K562 (cell line): ENCODE data around the gene RET. TPM values are rescaled to one million over a fixed set of nuclear protein-coding genes. Genes with fewer than 3 reads are reported as not detected.

ENCODE experiments used
- ATAC-seq: fragments of 200-7000 bp; cut with Tn5 transposase; 3 replicates; pipeline ENCODE4 v1.9.1; 2020; ENCODE audit warnings: moderate library complexity
- BruUV-seq: library from RNA; stranded (reverse); fragments of 400-500 nt; replicated peaks from 2 replicates; lab custom pipeline; 2021; lab: Mats Ljungman, UMichigan
- CTCF ChIA-PET: fragments of 300-600 bp; formaldehyde crosslinking; extraction: SDS; loops from one replicate; lab custom pipeline; 2021; ENCODE audit warnings: low intra/inter-chr PET ratio; lab: Yijun Ruan, JAX
- POLR2A ChIA-PET: fragments of 300-600, 350-650 bp; sonication (Branson Sonifier 250); formaldehyde crosslinking; extraction: SDS; loops from one replicate; lab custom pipeline; 2021; ENCODE audit warnings: antibody characterized with exemption, inconsistent platforms; lab: Yijun Ruan, JAX
- DNase-seq, 4 experiments: peaks; one replicate each; pipeline versions ENCODE4 v3.0.0 to v3.0.0-alpha.2; 2011 to 2018; ENCODE audit warnings: low spot score in 3 of 4, mixed read lengths in 3 of 4; ENCODE audit errors: extremely low read depth in 1 of 4
- FAIRE-seq: peaks from 2 replicates; lab custom pipeline; 2011; peaks lifted over from hg19 to GRCh38; lab: Jason Lieb, UNC
- H2AFZ ChIP-seq: 2 replicates; pipeline ENCODE4 v1.6.0; 2011; ENCODE audit warnings: low read depth, low read length, control low read depth, inconsistent platforms
- H3K27ac ChIP-seq: fragments of 200-600 bp; 3 replicates; pipeline ENCODE4 v1.8.0; 2011; ENCODE audit warnings: low read depth, mild to moderate bottlenecking, control low read depth, inconsistent platforms, low read length, moderate library complexity, mixed read lengths; ENCODE audit errors: extremely low read depth
- H3K27me3 ChIP-seq, 2 experiments: fragments of 300-600 bp in 1 of 2; 2 replicates in 1 of 2; 3 replicates in 1 of 2; pipeline versions ENCODE4 v1.6.0 to v1.8.0; 2011; ENCODE audit warnings: inconsistent platforms in 2 of 2, low read length in 2 of 2, mild to moderate bottlenecking in 1 of 2, mixed read lengths in 1 of 2, moderate library complexity in 1 of 2; ENCODE audit not compliant: control insufficient read depth in 2 of 2, insufficient read depth in 2 of 2
- H3K36me3 ChIP-seq: fragments of 300-600 bp; 3 replicates; pipeline ENCODE4 v1.8.0; 2011; ENCODE audit warnings: mild to moderate bottlenecking, low read length, inconsistent platforms; ENCODE audit not compliant: control insufficient read depth, insufficient read depth
- H3K4me1 ChIP-seq, 2 experiments: fragments of 200-600 bp in 1 of 2; replicated peaks in 1 of 2; 2 replicates in 1 of 2; 3 replicates in 1 of 2; pipeline versions ENCODE4 v1.5.1 to v1.8.0; 2011; ENCODE audit warnings: inconsistent platforms in 2 of 2, low read length in 2 of 2, mild to moderate bottlenecking in 1 of 2, mixed read lengths in 1 of 2, moderate library complexity in 1 of 2; ENCODE audit not compliant: control insufficient read depth in 2 of 2, insufficient read depth in 2 of 2
- H3K4me2 ChIP-seq: 2 replicates; pipeline ENCODE4 v1.6.1; 2011; ENCODE audit warnings: low read length, control low read depth, inconsistent platforms, mixed read lengths; ENCODE audit not compliant: insufficient read depth
- H3K4me3 ChIP-seq: fragments of 200-600 bp; sonication (generic), shearing (Covaris generic); 2 replicates; pipeline ENCODE4 v1.5.1; 2016; ENCODE audit warnings: control low read depth, inconsistent platforms
- H3K79me2 ChIP-seq: fragments of 200-600 bp; 3 replicates; pipeline ENCODE4 v1.8.0; 2011; ENCODE audit warnings: low read length, inconsistent platforms; ENCODE audit not compliant: control insufficient read depth, insufficient read depth
- H3K9ac ChIP-seq, 2 experiments: 2 replicates each; pipeline versions ENCODE4 v1.6.0 to v1.6.1; 2011; ENCODE audit warnings: low read depth in 2 of 2, low read length in 2 of 2, control low read depth in 1 of 2, inconsistent platforms in 1 of 2, mild to moderate bottlenecking in 1 of 2, mixed read lengths in 1 of 2; ENCODE audit not compliant: insufficient read depth in 1 of 2
- H3K9me1 ChIP-seq: one replicate; pipeline ENCODE4 v1.6.0; 2011; ENCODE audit warnings: inconsistent platforms, mild to moderate bottlenecking, low read length, moderate library complexity; ENCODE audit not compliant: control insufficient read depth, insufficient read depth
- H3K9me3 ChIP-seq: replicated peaks from 2 replicates; pipeline ENCODE4 v1.5.1; 2011; ENCODE audit warnings: low read depth, low read length, inconsistent platforms; ENCODE audit not compliant: control insufficient read depth, insufficient read depth
- H4K20me1 ChIP-seq: replicated peaks from 2 replicates; pipeline ENCODE4 v1.6.1; 2011; ENCODE audit warnings: low read length, inconsistent platforms, mixed read lengths; ENCODE audit not compliant: control insufficient read depth, insufficient read depth
- CBX3 ChIP-seq, 2 experiments: IDR thresholded peaks; 1 replicate in 1 of 2; 2 replicates in 1 of 2; pipeline ENCODE4 v1.6.1; 2012; ENCODE audit warnings: inconsistent platforms in 2 of 2, low read length in 2 of 2, borderline replicate concordance in 1 of 2, control low read depth in 1 of 2
- CREB3L1 ChIP-seq: fragments of 450-650 bp; IDR thresholded peaks from 2 replicates; pipeline ENCODE4 v1.6.1; 2014; ENCODE audit warnings: low read depth, mild to moderate bottlenecking, moderate library complexity, borderline replicate concordance
- ELK1 ChIP-seq: sonication (generic); formaldehyde crosslinking; IDR thresholded peaks from 2 replicates; pipeline ENCODE4 v1.8.1; 2022; ENCODE audit warnings: missing genetic modification reagents
- PML ChIP-seq: IDR thresholded peaks from 2 replicates; pipeline ENCODE4 v1.6.1; 2012; ENCODE audit warnings: low read length, inconsistent platforms
- SNIP1 ChIP-seq: fragments of 450-650 bp; IDR thresholded peaks from 2 replicates; pipeline ENCODE4 v1.7.1; 2017; ENCODE audit warnings: low read depth, mild to moderate bottlenecking
- ZNF780A ChIP-seq: fragments of 250-450 bp; sonication (Bioruptor Pico); IDR thresholded peaks from 2 replicates; pipeline ENCODE4 v1.5.0; 2021; ENCODE audit warnings: mild to moderate bottlenecking
- WGBS: fragments of 100-300 bp; shearing (Covaris generic); methylation state at CpG from one replicate; pipeline ENCODE4 v1.1.6; 2016; ENCODE audit warnings: low coverage, mixed read lengths; ENCODE audit not compliant: insufficient coverage; ENCODE audit errors: missing lambda C conversion rate; 5-methylcytosine and 5-hydroxymethylcytosine counted together
- in situ Hi-C: fragments of 300-500 bp; cut with MboI; formaldehyde crosslinking; loops from 4 replicates; pipeline ENCODE4 v1.15.0; 2018; ENCODE audit warnings: inconsistent platforms, mixed read lengths
- intact Hi-C: fragments of 100-400 bp; cut with micrococcal nuclease; formaldehyde crosslinking; loops from 2 replicates; pipeline ENCODE4 v1.14.2; 2022
- polyA plus RNA-seq, 8 experiments: library from polyadenylated mRNA; depleted of rRNA in 4 of 8; stranded (reverse) in 5 of 8; unstranded in 3 of 8; fragments of >200 nt; fragmentation: Nextera tagmentation in 2 of 8; fragmentation: Illumina TruSeq in 1 of 8; extraction: Ambion mirVana in 2 of 8; extraction: Trizol in 1 of 8; gene quantifications; 2 replicates each; pipeline versions ENCODE4 v1.2.1 to v1.2.3, GENCODE V29; 2011 to 2014; ENCODE audit warnings: inconsistent platforms in 1 of 8, missing spikeins in 1 of 8
- total RNA-seq, 7 experiments: library from RNA; depleted of rRNA in 6 of 7; stranded (reverse); fragments of >200 nt in 6 of 7; fragmentation: Illumina TruSeq in 2 of 7; extraction: Trizol in 2 of 7; gene quantifications; 2 replicates each; pipeline versions ENCODE4 v1.2.1 to v1.2.3, GENCODE V29; 2011 to 2021; ENCODE audit warnings: low replicate concordance in 1 of 7
- TF ChIP-seq, protein P1 (sequence below), 2 experiments: IDR thresholded peaks; 2 replicates each; pipeline ENCODE4 v1.6.1; 2011; ENCODE audit warnings: borderline replicate concordance in 1 of 2, control low read depth in 1 of 2, low read depth in 1 of 2, low read length in 1 of 2, mild to moderate bottlenecking in 1 of 2, mixed read lengths in 1 of 2, moderate library complexity in 1 of 2; ENCODE audit not compliant: insufficient read depth in 1 of 2, insufficient read length in 1 of 2, poor library complexity in 1 of 2, severe bottlenecking in 1 of 2; ENCODE audit errors: extremely low read depth in 1 of 2
- TF ChIP-seq, protein P2 (sequence below): fragments of 200-800 bp; sonication (Bioruptor generic); IDR thresholded peaks from 2 replicates; pipeline ENCODE4 v1.6.1; 2017; ENCODE audit warnings: missing genetic modification characterization, missing compliant biosample characterization
- TF ChIP-seq, protein P3 (sequence below): fragments of 450-650 bp; IDR thresholded peaks from 2 replicates; pipeline ENCODE4 v1.6.1; 2016; ENCODE audit warnings: antibody characterized with exemption

Gene RET
- total and polyA plus RNA-seq, 9 of the 15 experiments (the other 6 are each of a cell fraction or from before 2014, with no cell fraction given), result 0.04 to 0.05 TPM; not detected in 7

DNA sequence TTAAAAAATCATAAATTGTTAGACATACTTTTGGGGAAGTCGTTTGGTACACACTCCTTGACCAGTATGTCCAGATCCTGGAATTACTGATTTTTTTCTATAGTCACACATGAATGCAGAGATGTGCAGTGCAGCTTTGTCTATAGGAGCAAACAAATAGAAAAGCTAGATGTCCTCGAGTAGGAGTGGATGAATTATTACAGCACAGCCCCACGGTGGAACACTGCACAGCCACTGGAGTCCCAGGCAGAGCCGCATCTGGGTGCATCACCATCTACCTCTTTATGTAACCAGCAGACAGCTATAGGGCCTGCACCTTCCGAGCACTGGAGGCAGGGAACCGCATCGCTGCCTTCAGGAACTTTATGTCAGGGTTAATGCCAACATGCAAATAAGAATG, 17.0 kb upstream of the RET start:
- DNase-seq, result no peak
- Histone ChIP-seq H3K27me3 (peaks cover 4 to 44% of the 10 kb centered on the region in 2 experiments; a peak in 4 of 5 replicates), H3K9ac (no peak overlapping the region), H3K79me2 (no peaks in the 10 kb centered on the region), H4K20me1 (peaks cover 4% of the 10 kb centered on the region), H3K4me3 (no peak overlapping the region), H3K9me3 (no peaks in the 10 kb centered on the region), H3K4me2 (no peak overlapping the region), H3K27ac (no peak overlapping the region), H3K4me1 (peaks cover 0 to 4% of the 10 kb centered on the region in 2 experiments; a peak in 2 of 5 replicates), H3K9me1 (no peaks in the 10 kb centered on the region), H3K36me3 (no peaks in the 10 kb centered on the region), H2AFZ (no peak overlapping the region)
- POLR2A ChIA-PET, result interaction anchor here (0.6 kb wide), 1 partner anchor 11 kb away, joined by 3 read pairs; no protein-coding TSS in a partner anchor
- no peak for FAIRE-seq
- BruUV-seq, result no TSS peak
- 2% methylated on average over 7 of the region's 7 CpGs for WGBS
- intact Hi-C loops, result no loop called here
- in situ Hi-C loops, result no loop called here
- TF ChIP-seq ELK1 (CRISPR knock-in tag) (no peak), ZNF780A (no peak), PML (no peak), SNIP1 (no peak), CBX3 (IDR thresholded peaks at IDR 0.05; ENCODE audit: borderline replicate concordance in 1 of 2, low read length in 2 of 2) (no peak), CREB3L1 (no peak)
- TF ChIP-seq, protein P1, sequence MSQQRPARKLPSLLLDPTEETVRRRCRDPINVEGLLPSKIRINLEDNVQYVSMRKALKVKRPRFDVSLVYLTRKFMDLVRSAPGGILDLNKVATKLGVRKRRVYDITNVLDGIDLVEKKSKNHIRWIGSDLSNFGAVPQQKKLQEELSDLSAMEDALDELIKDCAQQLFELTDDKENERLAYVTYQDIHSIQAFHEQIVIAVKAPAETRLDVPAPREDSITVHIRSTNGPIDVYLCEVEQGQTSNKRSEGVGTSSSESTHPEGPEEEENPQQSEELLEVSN (IDR thresholded peaks at IDR 0.05; ENCODE audit: borderline replicate concordance in 1 of 2, extremely low read depth in 1 of 2, insufficient read depth in 1 of 2, insufficient read length in 1 of 2, low read depth in 1 of 2, low read length in 1 of 2, poor library complexity in 1 of 2, severe bottlenecking in 1 of 2), result no peak
- TF ChIP-seq, protein P2, sequence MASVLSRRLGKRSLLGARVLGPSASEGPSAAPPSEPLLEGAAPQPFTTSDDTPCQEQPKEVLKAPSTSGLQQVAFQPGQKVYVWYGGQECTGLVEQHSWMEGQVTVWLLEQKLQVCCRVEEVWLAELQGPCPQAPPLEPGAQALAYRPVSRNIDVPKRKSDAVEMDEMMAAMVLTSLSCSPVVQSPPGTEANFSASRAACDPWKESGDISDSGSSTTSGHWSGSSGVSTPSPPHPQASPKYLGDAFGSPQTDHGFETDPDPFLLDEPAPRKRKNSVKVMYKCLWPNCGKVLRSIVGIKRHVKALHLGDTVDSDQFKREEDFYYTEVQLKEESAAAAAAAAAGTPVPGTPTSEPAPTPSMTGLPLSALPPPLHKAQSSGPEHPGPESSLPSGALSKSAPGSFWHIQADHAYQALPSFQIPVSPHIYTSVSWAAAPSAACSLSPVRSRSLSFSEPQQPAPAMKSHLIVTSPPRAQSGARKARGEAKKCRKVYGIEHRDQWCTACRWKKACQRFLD (CRISPR knock-in tag), result no peak
- TF ChIP-seq, protein P3, sequence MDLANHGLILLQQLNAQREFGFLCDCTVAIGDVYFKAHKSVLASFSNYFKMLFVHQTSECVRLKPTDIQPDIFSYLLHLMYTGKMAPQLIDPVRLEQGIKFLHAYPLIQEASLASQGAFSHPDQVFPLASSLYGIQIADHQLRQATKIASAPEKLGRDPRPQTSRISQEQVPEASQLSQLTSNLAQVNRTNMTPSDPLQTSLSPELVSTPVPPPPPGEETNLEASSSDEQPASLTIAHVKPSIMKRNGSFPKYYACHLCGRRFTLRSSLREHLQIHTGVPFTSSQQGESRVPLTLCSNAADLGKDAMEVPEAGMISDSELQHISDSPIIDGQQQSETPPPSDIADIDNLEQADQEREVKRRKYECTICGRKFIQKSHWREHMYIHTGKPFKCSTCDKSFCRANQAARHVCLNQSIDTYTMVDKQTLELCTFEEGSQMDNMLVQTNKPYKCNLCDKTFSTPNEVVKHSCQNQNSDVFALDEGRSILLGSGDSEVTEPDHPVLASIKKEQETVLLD, result no peak
- CTCF ChIA-PET, result no interaction called here
- ATAC-seq, result no peak
